SW 1271 (cell line): ENCODE data around the gene ALPL.

ENCODE experiments used
- DNase-seq, 2 experiments: peaks; one replicate each; lab custom pipeline; 2025; lab: John Stamatoyannopoulos, UW

ALPL gene

DNA sequence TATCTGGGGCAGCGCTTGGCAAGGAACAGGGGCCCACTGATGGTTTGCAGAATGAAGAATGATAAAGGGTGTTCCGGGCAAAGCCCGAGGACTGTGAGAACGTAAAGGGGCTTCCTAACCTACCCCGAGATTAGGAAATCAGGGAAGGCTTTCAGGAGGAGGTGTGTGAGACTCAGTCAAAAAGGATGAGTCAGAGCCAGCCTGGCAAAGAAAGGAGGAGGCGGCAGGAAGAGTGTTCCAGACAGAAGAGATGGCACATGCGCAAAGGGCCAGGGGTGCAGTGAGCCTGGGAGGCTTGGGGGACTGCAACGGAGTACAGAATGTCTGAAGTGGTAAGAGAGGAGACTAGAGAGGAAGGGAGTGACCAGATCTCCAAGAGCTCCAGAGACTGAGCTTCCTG, 89.7 kb downstream of the ALPL start:
- DNase-seq: no peak

DNA sequence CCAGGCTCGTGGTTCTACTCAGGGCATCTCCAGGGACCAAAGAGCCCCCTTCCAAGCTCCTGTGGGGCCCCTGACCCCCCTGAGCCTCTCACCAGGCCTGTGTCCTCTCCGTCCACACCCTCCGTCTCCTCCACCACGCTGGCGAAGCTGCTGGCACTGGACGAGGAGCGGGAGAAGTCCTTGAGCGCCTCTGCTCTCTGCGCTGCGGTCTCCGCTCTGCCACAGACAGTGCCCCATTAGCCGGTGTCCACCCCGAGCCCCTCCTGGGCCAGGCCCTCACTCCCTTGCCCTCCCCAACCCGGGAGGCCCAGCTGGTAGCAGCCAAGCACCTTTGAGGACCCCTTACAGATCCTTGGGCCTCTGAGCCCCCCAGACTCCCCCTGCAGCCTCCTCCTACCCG, 90.2 kb downstream of the ALPL start:
- DNase-seq: no peak

DNA sequence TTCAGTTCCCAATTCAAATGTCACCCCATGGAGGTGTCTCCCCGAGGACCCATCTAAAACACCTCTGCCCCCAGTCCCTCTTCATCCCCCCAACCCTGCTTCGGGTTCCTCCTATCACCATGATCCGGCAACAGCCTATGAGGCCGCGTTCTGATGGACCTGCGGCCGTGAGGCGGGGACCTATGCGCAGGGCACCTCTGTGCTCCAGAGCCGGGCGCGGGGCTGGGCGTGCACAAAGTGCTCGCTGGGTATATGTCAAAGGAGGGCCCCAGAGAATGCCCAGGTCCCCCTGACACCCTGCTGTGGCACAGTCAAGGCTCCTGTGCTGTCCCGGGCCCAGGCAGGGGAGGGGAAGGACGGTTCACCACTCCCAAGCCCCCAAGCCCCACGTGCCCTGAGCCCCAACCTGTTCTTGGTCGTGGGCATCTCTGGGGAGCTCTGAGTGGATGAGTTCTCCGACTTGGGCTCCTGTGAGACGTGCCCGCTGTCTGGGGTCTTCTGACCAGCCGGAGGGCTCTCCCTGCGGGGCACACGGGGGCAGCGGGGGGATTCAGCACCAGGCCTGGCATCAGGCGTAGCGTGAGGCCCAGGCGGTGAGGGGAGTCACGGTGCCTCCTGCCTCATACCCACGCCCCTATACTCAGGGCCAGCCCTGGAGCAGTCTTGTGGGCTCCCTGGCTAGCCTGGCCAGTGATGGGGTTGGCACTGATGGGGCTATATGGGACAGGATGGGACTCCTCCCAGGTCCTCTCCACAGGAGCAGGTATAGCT, 92.2 kb downstream of the ALPL start:
- no peak for DNase-seq

DNA sequence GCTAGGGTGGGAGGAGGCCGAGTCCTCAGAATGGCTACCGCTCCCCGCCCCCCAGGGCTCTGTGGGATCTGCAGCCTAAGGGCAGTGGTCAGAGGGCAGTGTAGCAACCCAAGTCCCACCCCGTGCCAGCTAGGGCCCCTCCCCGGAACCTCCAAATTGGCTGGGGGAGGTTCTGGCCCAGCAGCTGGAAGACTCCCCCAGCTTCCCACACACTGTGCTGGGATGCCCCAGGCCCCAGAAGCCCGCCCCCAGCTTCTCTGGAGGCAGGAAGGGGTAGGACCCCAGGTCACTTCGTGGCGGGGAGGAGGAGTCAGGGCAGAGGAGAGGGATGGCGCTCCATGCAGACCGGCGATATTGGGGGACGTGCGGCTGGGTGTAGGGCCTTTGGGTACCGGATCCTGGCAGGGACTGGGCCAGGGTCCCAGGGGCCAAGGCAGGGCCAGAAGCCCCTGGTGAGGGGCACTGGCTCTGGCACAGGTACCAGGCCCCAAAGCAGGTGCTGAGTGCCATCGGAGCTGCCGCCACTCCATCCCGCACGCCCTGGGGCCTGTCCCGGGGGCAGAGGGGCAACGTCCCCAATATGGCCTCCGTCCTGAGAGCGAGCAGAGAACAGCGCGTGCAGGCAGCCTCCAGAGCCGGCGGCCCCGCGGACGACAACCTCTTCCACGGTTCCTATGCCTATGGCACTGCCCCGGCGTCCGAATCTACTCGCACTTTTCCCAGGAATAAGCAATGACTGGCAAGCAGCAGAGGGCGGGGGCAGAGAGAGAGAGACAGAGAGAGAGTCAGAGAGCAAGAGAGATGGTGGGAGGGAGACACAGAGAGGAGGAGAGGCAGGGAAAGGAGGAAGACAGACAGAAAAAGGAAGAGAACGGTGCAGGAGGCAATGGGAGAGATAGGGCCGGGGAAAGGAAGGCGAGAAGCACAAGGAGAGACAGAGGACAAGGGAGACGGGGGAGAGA, 94.2 kb downstream of the ALPL start:
- DNase-seq: no peak

DNA sequence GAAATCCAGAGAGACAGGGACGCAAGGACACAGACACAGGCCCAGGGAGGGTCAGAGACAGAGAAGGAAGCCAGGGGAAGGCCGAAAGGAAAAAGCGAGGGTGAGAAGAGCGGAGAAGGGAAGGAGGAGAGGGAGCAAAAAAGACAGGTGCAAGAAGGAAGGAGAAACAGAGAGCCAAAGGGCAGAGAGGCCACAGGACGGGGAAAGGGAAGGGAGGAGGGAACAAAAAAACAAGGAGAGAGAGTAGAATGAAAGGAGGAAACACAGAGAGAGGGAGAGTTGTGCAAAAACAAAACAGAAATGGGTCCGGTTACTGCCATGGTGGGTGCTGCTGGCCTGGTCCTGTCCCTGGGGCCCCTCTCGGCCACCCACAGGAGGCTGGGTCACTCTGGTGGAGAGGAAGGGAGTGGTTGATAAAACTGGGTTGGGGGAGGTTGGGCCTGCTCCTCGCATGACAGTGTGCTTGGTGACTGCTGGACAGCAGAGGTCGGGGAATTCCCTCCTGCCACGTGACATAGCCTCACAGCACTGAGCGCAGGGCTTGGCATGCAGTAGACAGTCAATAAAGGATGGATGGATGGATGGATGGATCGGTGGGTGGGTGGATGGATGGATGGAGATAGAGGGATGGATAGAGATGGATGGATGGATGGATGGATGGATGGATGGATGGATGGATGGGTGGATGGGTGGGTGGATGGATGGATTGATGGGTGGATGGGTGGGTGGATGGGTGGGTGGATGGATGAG, 95.2 kb downstream of the ALPL start:
- no peak for DNase-seq

DNA sequence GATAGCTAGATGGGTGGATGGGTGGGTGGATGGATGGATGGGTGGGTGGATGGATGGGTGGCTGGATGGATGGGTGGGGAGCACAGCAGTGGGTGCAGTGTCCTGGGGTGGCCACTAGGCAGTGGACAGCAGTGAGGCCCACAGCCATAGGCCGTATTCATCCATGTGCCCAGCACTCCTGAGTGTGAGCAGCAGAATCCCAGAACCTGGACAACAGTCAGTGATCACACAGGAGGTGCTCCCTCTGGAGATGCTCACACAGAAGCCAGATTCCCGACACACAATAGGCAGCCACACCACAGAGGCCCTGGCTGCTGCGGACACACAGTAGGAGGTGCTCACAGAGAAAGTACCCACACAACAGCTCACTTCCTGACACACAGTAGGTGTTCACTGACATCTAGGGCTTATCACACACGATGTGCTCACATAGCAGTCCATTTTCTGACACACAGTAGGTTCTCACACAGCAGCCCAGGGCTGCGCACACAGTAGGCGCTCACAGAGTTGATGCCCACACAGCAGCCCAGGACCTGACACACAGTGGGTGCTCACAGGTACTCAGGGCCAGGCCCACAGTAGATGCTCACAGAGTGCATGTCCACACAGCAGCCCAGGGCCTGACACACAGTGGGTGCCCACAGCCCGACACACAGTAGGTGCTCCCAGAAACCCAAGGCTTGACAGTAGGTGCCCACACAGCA, 95.9 kb downstream of the ALPL start:
- DNase-seq: no peak

DNA sequence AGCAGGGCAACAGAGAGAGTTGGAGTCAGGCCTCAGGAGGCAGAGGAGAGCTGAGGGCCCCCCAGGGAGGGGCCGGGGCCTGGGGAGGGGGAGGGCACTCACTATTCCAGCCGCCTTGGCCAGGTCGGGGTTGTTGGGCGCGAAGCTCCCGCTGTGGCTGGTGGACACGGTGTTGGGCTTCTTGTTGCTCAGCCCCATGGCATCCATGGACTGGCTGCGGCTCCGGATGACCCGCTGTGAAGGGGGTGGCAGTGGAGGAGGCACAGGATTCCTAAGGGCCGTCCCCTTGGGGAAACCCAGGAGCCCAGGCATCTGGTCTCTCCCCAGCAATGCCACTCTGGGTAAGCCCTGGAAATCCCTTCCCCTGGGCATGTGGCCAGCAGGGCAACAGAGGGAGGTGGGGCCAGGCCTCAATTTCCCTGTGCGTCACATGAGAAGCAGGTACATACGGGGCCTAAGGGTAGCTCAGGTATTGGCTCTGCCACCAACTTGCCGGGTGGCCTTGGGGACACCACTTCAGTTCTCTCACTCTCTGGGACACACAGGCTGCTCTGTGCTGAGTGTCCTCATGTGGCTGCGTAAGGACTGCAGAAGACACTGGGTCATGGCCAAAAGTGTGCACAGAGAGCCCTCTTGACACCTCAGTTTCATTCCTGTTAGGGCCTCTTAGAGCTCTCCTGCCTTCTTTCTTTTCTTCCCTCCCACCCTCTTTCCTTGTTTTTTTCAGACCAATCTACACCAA, 96.9 kb downstream of the ALPL start:
- no peak for DNase-seq

DNA sequence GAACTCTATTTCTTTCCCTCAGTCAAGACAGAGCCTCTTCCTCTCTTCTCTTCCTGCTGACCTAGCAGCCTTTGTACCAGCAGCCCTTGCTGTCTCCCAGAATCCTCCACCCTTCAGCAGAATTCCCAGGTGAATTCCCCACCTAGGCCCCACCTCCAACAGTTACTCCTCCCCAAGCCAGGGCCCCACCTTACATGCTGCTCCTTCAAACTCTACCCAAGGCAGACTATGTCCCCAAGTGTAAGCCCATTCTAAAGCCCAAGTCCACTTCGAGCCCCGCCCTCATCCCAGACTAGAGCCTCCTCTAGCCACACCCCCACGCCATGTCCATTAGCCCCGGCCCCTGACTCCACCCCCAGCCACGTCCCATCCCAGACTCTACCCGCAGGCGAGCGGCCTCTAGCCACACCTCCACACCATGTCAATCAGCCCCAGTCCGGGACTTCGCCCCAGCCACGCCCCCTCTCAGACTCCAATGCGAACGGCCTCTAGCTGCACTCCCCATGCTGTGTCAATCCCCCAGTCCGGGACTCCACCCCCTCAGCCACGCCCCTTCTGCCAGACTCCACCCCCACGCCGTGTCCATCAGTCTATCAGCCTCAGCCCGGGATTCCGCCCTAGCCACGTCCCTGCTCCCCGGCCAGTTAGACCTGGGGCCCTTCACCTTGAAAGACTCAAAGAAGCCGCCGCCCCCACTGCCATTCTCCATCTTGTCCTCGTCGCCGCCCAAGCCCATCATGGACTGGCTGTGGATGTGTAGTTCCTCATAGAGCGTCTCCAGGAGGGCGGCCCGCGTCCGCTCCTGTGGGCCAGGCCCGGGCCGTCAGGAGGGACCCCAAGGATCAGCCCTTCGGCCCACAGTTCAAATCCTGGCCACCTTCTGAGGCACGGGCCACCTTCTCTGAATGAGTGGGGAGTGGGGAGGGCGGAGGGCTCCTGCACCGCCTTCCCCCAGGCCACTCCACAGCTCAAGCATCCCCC, 98.6 kb downstream of the ALPL start:
- peak in 1 of 2 experiments; percentile 22 for DNase-seq

DNA sequence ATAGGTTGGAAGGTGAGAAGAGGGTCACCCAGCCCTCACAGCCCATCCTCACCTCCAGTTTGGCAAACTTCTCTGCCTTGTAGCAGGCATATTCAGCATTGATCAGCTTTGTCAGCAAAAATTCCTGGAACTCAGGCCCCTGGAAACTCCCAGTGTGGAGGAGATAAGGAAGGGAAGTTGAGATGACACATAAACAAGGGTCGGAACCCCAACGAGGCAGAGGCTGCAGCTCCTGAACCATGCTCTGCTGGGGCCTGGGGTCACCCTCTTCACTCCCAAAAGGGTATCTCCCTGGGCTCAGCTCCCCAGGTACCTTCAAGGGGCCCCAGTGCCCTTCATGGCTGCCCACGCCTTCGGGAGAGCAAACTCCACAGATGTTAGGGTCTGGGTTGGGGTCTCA, 99.6 kb downstream of the ALPL start:
- no peak for DNase-seq

DNA sequence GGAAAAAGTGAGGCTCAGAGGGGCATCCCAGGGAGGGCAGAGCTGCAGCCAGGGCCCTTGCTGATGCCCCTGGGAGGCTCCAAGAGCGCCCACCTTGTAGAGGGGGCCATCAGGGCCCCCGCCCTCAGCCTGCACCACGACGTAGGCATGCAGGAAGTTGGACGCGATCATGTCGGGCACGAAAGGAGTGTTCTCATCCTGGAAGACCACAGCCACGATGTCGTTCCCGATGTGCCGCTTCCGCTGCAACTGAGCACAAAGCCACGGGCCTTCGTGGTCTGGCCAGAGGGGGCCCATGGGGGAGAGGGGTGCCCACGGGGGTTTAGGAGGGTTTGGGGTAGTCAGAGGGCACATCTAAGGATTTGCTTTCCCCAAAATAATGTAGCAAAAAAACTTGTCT, 100.8 kb downstream of the ALPL start:
- no peak for DNase-seq

DNA sequence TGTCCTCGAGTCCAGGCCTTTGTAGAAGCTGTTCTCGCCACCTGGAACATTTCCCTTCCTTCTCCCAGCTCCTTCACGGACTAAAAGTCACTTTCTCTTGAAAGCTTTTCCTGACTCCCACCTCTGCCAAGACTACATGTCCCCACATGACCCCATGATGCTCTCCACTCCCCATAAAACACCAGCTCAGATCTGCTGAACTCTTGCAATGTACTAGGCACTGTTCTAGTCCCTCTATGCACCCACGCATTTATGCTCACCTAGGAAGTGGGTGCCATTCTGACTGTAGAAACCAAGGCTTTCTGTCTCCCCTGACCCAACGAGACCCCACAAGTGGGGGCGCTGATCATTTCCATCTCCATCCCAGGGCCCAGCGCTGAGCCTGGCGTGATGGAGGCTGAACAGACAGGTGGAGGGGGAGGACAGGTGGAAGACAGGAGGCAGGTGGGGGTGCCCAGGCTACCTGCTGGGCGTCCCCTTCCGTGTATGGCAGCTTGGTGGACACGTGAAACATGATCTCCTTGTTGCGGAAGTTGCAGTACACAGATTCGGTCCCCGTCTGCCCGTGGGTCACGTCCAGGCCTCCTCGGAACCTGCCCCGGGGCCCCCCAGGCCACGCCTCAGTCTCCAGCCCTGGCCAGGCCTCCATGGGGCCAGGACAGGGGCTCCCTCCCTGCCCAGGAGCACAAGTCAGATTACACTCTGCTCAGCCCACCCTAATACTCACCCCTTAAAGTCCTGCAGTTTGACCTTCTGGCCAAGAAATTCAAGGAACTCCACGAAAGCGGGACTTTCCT, 102.0 kb downstream of the ALPL start:
- DNase-seq: no peak

DNA sequence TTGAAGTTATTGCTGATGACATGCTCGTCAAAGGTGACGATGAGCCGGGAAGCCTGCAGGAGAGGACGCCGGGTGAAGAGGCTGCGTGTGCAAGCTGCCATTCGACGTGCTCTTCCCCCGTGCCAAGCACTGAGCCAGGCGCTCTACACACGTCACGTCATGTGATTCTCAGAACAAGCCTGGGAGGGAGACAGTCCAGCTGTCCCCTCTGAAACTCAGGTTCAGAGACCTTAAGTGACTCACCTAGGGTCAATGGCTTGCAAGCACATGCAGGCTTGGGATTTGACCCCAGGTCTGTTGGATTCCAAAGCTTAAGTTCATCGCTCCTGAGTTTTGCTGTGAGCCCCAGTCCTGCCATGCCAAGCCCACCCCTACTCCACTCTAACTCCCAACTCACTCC, 102.8 kb downstream of the ALPL start:
- no peak for DNase-seq

DNA sequence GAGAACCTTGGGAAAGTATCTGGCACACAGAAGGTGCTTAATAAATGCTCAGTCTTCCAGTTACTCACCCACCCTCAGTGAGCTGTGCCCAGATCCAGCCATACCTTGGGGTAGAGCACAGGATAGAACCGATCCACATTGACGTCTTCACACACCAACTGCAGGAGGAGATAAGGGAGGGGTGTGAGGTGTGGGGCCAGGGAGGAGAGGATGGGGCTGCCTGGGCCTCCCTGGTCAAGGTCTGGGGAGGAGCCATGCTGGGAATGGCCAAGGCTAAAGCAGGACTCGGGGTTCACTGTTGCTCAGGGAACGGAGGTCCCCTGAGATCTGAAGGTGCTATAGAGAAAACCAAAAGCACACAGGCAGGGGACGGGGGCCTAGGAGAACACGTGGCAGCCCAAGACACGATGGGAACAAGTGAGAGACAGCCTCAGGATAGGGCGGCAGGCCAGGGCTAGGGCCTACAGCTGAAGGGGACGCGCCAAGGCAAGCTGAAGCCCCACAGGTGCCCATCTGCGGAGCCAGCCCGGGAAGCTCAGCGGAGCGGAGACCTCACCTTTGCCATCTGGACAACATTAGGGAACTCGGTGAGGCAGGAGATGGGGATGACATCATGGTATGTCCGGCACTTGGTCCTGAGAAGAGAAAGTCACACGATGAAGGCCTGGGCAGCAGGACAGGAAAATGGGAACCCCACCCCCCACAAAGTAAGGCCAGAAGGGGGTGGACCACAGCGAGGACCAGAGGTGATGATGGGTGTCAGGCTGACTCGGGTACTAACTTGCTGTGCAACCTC, 104.0 kb downstream of the ALPL start:
- no peak for DNase-seq

DNA sequence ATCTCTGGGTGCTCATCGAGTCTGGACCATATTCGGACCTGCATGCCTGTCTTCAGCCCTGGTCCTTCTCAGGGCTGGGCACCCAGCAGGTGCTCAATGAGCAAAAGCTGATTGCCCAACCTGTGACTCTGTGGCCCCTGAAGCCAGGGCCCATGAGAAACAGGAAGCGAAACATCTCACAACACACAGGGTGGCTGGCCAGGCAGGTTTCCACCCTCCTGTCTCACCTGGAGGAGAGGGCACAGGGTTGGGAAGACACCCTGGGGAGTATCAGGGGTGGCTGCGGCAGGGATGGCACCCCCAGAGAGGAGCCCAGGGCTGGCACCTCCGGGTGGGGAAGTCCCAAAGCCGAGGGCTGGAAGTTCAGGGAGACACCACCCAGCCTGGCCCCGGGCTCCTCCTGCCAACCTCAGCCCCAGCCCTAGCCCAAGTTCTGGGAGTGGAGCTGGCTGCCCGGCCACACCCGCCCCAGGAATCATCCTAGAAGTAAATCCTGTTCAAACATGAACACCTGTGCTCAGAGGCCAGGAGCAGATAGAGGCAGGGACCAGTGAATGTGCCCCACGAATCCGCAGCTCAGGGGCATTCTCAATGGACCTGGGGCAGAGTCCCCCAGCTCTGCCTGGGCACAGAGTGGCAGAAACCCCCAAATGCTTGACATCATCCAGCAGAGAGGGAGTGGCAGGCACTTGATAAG, 105.3 kb downstream of the ALPL start:
- no peak for DNase-seq

DNA sequence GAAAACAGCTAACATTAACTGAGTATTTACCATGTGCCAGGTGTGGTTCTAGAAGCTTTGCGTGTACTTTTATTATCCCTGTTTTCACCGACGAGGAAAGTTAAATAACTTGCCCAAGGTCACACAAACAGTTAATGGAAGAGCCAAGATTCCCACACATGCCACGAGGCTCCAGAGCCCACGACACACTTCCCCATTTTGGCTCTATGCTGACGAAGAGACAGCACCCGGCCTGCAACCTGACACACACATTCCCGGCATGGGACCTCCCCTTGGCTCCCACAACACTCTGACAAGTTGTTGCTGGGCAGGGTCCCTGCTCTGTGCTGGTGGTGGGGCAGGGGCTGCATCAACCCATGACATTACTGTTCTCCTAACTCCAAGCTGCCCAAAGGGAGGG, 107.1 kb downstream of the ALPL start:
- no peak for DNase-seq

DNA sequence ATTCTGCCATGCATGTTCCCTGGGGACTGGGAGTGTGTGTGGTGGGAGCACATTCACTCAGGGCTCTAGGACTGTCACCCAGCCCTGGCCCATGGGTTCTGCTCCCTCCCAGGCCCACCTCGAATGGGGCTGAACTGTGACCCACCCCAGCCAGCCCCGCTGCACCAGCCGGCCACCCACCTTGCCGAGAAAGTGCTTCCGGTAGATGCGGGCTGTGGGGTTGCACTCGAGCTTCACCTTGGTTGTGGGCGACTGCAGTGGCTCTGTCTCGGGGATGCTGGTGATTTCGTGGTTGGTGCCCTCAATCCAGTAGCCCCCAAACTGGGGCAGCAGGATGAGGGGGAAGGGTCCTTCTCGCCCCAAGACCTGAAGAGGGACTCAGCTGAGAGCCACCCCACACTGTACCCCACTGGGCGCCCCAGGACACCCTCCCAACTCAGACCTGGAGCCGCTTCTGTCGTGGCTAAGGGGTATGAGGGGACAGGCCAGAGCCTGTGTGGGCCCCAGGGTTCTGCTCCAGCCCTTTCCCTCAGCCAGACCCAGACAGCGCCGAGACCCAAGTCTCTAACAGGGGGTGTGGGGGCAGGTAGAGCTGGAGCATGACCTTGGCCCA, 108.0 kb downstream of the ALPL start:
- no peak for DNase-seq

DNA sequence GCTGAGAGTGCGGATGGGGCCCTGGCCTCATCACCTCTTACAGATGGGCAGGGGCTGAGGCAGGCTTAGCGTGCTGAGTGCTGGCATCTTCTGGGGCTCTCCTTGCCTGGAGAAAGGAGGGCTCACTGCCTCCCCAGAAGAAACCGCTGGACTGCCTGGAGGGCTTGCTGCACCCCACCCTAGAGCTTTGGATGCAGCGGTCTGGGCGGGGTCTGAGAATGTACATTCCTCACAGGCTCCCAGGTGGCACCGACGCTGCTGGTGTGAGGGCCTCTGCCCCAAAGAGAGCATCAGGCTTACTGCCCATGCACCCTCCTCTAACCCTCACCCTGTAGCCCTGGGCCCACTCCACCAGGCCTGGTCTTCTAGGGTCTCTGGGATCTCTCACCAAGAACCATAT, 108.8 kb downstream of the ALPL start:
- DNase-seq: no peak
